ENCODE results near the gene RGSL1. TPM values are rescaled to one million over a fixed set of nuclear protein-coding genes. Genes with fewer than 3 reads are reported as not detected.
A peak's percentile ranks its signal among the peaks of the same experiment; 100 is the strongest.
"Not testable (repeated sequence)": the region's sequence is repeated elsewhere in the genome, so short reads cannot be mapped to it uniquely, and the experiment has no call there.

Gene RGSL1
- total RNA-seq, 2 donors from 2014 or later = not detected

GRCh38 chr1:182428043-182428442 lies 21.9 kb upstream of the RGSL1 start:
- no peak overlapping the region for H3K4me3 Mint-ChIP-seq
- H3K36me3 Mint-ChIP-seq = no peaks in the 10 kb centered on the region
- ATAC-seq (no peak), DNase-seq (ENCODE audit: low spot score) (no peak)
- H3K27me3 Mint-ChIP-seq = peaks cover 0 to 8% of the 10 kb centered on the region in 2 donors
- H3K9me3 Mint-ChIP-seq = no peaks in the 10 kb centered on the region
- H3K27ac Mint-ChIP-seq = peak overlapping the region in 1 of 2 donors; percentile 48
- peaks cover 11 to 33% of the 10 kb centered on the region in 2 donors for H3K4me1 Mint-ChIP-seq (ENCODE audit: low read depth in 2 of 2)

GRCh38 chr1:182430263-182431068 lies 19.5 kb upstream of the RGSL1 start:
- Mint-ChIP-seq H3K27ac (peak overlapping the region; percentile 34 to 64), H3K27me3 (peaks cover 0 to 3% of the 10 kb centered on the region in 2 donors), H3K4me1 (ENCODE audit: low read depth in 2 of 2) (peaks cover 11 to 33% of the 10 kb centered on the region in 2 donors), H3K4me3 (peak overlapping the region; percentile 61), H3K9me3 (no peaks in the 10 kb centered on the region), H3K36me3 (no peaks in the 10 kb centered on the region)
- DNase-seq (ENCODE audit: low spot score) = no peak
- peak; percentile 69 to 70 for ATAC-seq

DNA sequence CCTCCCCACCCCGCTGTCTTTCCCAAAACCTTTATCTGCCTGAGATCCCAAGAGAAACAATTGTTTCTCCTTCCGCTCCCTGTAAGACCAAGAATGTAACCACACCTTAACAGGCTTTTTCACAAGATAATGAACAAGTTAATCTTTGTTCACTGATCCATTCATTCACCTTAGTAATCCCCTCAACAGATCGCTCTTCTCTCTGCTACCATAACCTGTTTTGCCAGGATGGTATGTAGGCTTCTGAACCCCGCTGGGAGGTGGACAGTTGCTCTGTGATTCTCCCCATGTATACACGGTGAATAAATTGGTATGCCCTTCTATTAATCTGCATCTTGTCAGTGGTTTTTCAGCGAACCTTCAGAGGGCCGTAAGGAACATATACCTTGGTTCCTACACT lies 18.7 kb upstream of the RGSL1 start:
- peaks cover 11 to 29% of the 10 kb centered on the region in 2 donors for H3K4me1 Mint-ChIP-seq (ENCODE audit: low read depth in 2 of 2)
- no peak overlapping the region for H3K4me3 Mint-ChIP-seq
- H3K27me3 Mint-ChIP-seq = peaks cover 0 to 3% of the 10 kb centered on the region in 2 donors
- no peak overlapping the region for H3K27ac Mint-ChIP-seq
- DNase-seq (ENCODE audit: low spot score) = no peak
- H3K36me3 Mint-ChIP-seq = no peaks in the 10 kb centered on the region
- no peaks in the 10 kb centered on the region for H3K9me3 Mint-ChIP-seq
- no peak for ATAC-seq

DNA sequence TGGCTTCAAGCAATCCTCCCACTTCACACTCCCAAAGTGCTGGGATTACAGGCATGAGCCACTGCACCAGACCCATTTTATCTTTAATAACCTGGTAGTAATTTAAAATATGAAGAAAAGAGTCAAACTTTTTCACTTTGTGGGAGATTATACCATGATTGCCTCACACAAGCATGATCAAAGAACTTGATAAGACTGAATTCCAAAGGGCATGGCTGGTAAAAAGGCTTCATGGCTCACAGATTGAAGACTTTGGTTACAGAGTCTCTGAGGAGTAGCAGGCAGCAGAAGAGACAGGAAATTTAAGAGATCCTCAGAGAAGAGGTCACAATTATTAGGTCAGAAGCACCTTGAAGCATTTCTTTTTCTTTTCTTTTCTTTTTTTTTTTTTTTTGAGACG lies 16.4 kb upstream of the RGSL1 start:
- Mint-ChIP-seq H3K36me3 (no peaks in the 10 kb centered on the region), H3K4me1 (ENCODE audit: low read depth in 2 of 2) (peaks cover 11 to 14% of the 10 kb centered on the region in 2 donors), H3K4me3 (no peak overlapping the region), H3K27ac (no peak overlapping the region), H3K27me3 (peaks cover 0 to 7% of the 10 kb centered on the region in 2 donors), H3K9me3 (no peaks in the 10 kb centered on the region)
- DNase-seq (ENCODE audit: low spot score) = no peak
- no peak for ATAC-seq

GRCh38 chr1:182438326-182438725 lies 11.6 kb upstream of the RGSL1 start:
- peaks cover 0 to 7% of the 10 kb centered on the region in 2 donors for H3K27me3 Mint-ChIP-seq
- no peak for ATAC-seq
- H3K4me3 Mint-ChIP-seq = no peak overlapping the region
- no peak for DNase-seq (ENCODE audit: low spot score)
- no peaks in the 10 kb centered on the region for H3K9me3 Mint-ChIP-seq
- no peak overlapping the region for H3K27ac Mint-ChIP-seq
- H3K4me1 Mint-ChIP-seq (ENCODE audit: low read depth in 2 of 2) = no peaks in the 10 kb centered on the region
- H3K36me3 Mint-ChIP-seq = no peaks in the 10 kb centered on the region

- H3K36me3 Mint-ChIP-seq = no peaks in the 10 kb centered on the region
- H3K9me3 Mint-ChIP-seq = no peaks in the 10 kb centered on the region
- H3K27ac Mint-ChIP-seq = no peak overlapping the region
- H3K4me1 Mint-ChIP-seq (ENCODE audit: low read depth in 2 of 2) = peaks cover 4 to 6% of the 10 kb centered on the region in 2 donors
- no peak overlapping the region for H3K4me3 Mint-ChIP-seq
- peaks cover 0 to 9% of the 10 kb centered on the region in 2 donors for H3K27me3 Mint-ChIP-seq
- peak in 1 of 2 donors; percentile 28 for ATAC-seq
- no peak for DNase-seq (ENCODE audit: low spot score)
Observed at GRCh38 chr1:182441719-182442118, 8.2 kb upstream of the RGSL1 start.

- Mint-ChIP-seq H3K4me3 (no peak overlapping the region), H3K36me3 (no peaks in the 10 kb centered on the region), H3K27ac (no peak overlapping the region), H3K27me3 (peaks cover 0 to 9% of the 10 kb centered on the region in 2 donors), H3K4me1 (ENCODE audit: low read depth in 2 of 2) (peaks cover 4 to 6% of the 10 kb centered on the region in 2 donors), H3K9me3 (no peaks in the 10 kb centered on the region)
- ATAC-seq (no peak), DNase-seq (ENCODE audit: low spot score) (no peak)
Observed at GRCh38 chr1:182442333-182442732, 7.6 kb upstream of the RGSL1 start.

DNA sequence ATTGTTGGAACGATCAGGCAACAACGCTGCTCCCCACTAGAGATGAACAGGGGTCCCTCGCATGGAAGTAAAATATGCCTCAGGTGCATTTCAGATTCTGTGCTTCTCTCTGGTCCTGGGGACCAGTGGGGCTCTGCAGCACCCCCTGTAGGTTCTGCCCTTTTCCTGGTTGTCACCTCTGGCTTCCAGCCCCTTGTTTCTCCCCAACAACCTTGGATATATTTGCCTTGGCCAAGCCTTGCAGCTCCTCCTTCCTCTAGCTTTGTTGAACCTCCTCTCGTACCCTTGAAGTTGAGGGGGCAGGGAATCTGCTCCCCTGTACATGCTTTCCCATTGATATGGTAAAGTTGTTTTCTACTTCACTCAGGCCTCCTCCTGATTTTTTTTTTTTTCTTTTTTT lies 5.4 kb upstream of the RGSL1 start:
- no peak overlapping the region for H3K27ac Mint-ChIP-seq
- no peaks in the 10 kb centered on the region for H3K9me3 Mint-ChIP-seq
- DNase-seq (ENCODE audit: low spot score) (no peak), ATAC-seq (peak in 1 of 2 donors; percentile 11)
- H3K4me1 Mint-ChIP-seq (ENCODE audit: low read depth in 2 of 2) = peaks cover 4 to 6% of the 10 kb centered on the region in 2 donors
- no peak overlapping the region for H3K4me3 Mint-ChIP-seq
- H3K27me3 Mint-ChIP-seq = peaks cover 0 to 2% of the 10 kb centered on the region in 2 donors
- H3K36me3 Mint-ChIP-seq = no peaks in the 10 kb centered on the region

DNA sequence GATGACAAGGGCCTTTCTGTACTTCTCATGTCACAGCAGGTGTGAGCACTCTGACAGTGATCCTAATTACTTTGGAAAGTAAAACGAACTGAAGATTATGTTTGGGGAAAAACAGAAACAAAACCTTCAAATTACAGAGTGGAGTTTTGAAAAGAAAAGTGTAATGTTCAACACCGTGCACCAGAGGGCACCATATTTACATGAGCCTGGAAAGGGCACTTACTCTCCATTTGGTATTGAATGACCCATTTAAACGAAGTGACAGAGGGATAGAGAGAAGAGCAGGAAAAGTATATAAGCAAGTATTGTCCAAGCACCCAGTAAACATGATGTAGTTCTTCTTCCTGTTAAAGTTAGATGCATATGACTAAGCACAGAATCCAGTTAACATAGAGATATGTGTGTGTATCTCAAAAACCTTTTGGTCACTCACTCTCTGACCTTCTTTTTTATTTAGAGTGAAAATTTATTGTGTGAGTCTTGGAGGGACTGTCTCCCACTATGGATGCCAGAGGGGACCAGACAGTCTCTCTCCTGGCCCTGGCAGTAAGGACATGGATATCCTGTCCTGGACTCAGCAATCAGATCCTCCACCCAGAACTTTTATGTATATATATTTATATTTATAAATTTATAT lies 3.8 kb upstream of the RGSL1 start:
- Mint-ChIP-seq H3K36me3 (no peaks in the 10 kb centered on the region), H3K4me1 (ENCODE audit: low read depth in 2 of 2) (peaks cover 4 to 6% of the 10 kb centered on the region in 2 donors), H3K4me3 (no peak overlapping the region), H3K27ac (no peak overlapping the region), H3K9me3 (no peaks in the 10 kb centered on the region), H3K27me3 (peaks cover 0 to 2% of the 10 kb centered on the region in 2 donors)
- ATAC-seq = no peak
- DNase-seq (ENCODE audit: low spot score) = no peak

- not testable (repeated sequence) for DNase-seq (ENCODE audit: low spot score); H3K4me1 Mint-ChIP-seq (ENCODE audit: low read depth in 2 of 2); H3K27me3 Mint-ChIP-seq; H3K9me3 Mint-ChIP-seq; ATAC-seq; H3K4me3 Mint-ChIP-seq; H3K36me3 Mint-ChIP-seq; H3K27ac Mint-ChIP-seq
Observed at GRCh38 chr1:182447124-182447523, 2.8 kb upstream of the RGSL1 start.

GRCh38 chr1:182447660-182448059 lies 2.3 kb upstream of the RGSL1 start:
- Mint-ChIP-seq H3K27me3 (peaks cover 4 to 8% of the 10 kb centered on the region in 2 donors), H3K4me3 (no peak overlapping the region)

DNA sequence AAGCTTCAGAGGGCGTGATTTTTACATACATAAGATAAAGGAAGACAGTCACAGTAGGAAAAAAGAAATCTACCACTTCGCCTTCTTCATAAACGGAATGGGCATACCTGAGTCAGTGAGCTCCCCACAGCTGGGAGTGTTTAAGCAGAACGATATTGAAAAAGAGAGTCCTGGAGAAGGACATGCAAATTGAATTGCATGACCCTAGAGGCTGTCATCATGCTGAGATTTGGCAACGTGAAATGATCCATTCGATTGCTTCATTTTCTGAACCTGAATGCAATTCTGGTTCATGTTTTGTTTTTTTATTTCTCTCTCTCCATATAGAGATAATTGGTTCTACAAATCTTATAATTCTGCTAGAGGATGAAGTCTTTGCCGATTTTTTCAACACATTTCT lies 3.7 kb downstream of the RGSL1 start:
- peaks cover 18 to 37% of the 10 kb centered on the region in 2 donors for H3K27me3 Mint-ChIP-seq
- DNase-seq (ENCODE audit: low spot score) (no peak), ATAC-seq (no peak)
- no peaks in the 10 kb centered on the region for H3K36me3 Mint-ChIP-seq
- no peak overlapping the region for H3K4me3 Mint-ChIP-seq
- no peak overlapping the region for H3K27ac Mint-ChIP-seq
- H3K9me3 Mint-ChIP-seq = no peaks in the 10 kb centered on the region
- H3K4me1 Mint-ChIP-seq (ENCODE audit: low read depth in 2 of 2) = no peaks in the 10 kb centered on the region

More at GRCh38 chr1:182447660-182448059, 2.3 kb upstream of the RGSL1 start:
- Mint-ChIP-seq H3K27ac (no peak overlapping the region), H3K4me1 (ENCODE audit: low read depth in 2 of 2) (peaks cover 4 to 6% of the 10 kb centered on the region in 2 donors), H3K9me3 (no peaks in the 10 kb centered on the region), H3K36me3 (no peaks in the 10 kb centered on the region)
- ATAC-seq = no peak
- DNase-seq (ENCODE audit: low spot score) = no peak

DNA sequence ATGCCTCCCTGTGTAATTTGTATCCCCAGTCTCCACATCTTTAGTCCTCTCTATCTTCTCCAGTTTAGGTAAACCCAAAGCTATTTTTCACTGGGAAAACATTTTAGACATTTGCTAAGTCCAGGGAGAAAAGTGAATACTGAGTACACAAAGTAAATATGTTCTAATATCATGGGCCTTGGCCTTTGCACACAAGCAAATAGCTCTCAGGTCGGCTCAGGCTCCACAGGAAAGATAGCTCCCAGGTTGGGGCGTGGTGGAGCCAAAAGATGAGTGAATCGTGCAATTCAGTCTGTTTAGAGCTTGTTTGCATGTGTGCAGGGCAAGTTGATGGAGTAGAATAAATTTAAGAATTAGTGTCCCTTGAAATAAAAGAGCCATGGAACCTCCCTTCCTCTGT lies 7.9 kb downstream of the RGSL1 start:
- Mint-ChIP-seq H3K4me1 (ENCODE audit: low read depth in 2 of 2) (no peaks in the 10 kb centered on the region), H3K9me3 (no peaks in the 10 kb centered on the region)
- no peak for ATAC-seq

GRCh38 chr1:182459949-182460348 lies 10.0 kb downstream of the RGSL1 start:
- DNase-seq (ENCODE audit: low spot score) (no peak), ATAC-seq (no peak)
- Mint-ChIP-seq H3K27me3 (peaks cover 19 to 48% of the 10 kb centered on the region in 2 donors), H3K4me3 (no peak overlapping the region), H3K9me3 (no peaks in the 10 kb centered on the region), H3K4me1 (ENCODE audit: low read depth in 2 of 2) (no peaks in the 10 kb centered on the region), H3K27ac (no peak overlapping the region), H3K36me3 (no peaks in the 10 kb centered on the region)

More for the DNA sequence above, 7.9 kb downstream of the RGSL1 start:
- Mint-ChIP-seq H3K4me3 (no peak overlapping the region), H3K27me3 (peaks cover 26 to 52% of the 10 kb centered on the region in 2 donors), H3K27ac (no peak overlapping the region), H3K36me3 (no peaks in the 10 kb centered on the region)
- no peak for DNase-seq (ENCODE audit: low spot score)
